ENCODE measurements around the gene THADA.

The THADA gene

DNA sequence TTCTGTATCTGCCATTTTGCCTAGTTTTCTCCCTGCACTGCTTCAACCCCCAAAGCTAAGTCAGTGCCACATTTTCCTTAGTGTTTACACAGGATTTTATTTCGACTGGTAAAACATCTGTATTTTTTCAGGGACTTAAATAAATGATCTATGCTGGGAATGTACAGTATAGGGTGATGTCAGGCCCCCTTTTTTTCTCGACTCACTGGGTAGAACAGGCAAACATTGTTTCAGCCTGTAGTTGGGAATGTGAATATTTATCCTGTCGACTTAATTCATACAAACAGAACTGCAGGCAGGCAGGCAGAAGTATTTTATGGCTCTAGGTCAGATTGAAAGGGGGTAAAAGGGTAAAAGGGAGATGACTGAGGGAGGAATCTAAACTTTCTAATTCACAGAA, 245.9 kb downstream of the THADA start:
- no peak for DNase-seq (ENCODE audit: low spot score)

DNA sequence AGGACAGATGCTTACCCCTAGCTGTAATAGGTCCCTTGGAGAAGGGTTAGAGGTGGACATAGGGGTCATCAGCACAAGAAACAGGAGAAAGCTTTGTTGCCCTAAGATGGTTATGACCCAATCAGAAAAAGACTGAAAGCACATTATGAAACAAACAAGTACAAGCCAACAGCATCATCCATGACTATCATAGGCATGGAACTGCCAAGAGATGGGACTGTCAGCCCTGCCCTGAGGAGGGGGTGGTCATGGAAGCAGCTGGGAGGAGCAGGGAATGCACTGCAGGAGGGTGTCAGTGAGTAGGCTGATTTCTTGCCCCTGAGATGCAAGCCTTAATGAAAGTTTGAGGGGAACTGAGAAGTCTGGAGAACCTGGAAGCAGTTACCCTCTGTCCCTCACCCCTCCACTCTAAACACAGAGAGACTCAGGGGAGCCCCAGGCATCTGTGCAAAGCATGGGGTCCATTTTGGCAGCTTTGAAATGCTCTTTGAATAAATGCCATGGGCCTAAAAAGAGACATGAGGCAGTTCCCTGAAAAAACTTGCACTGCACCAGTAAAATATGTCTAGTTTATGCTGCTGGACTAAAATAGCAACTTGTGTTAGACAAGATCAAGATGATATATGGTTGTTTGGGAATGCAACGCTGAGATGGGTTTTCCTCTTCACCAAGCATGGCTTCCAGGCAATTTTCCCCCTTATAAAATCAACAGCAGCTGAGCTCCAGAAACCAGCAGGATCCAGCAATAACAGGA, 246.8 kb downstream of the THADA start:
- no peak for DNase-seq (ENCODE audit: low spot score)

DNA sequence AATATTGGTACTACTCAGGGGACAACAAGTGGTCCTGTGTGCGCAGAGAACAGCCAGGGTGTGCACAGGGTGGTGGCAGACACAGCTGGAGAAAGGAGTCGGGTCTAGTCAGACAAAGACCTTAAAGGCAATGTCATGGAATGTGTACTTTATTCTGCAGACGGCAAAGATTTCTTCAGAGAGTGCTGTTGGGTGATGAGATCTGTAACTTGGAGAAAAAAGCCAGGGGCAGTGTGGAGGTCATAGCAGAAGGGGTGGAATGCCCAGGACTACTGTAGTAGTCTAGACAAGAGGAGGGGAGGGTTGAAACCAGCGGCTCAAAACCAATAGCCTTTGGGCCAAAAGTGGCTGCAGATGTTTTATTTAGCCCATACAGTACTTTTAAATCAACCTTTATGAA, 248.1 kb downstream of the THADA start:
- no peak for DNase-seq (ENCODE audit: low spot score)

DNA sequence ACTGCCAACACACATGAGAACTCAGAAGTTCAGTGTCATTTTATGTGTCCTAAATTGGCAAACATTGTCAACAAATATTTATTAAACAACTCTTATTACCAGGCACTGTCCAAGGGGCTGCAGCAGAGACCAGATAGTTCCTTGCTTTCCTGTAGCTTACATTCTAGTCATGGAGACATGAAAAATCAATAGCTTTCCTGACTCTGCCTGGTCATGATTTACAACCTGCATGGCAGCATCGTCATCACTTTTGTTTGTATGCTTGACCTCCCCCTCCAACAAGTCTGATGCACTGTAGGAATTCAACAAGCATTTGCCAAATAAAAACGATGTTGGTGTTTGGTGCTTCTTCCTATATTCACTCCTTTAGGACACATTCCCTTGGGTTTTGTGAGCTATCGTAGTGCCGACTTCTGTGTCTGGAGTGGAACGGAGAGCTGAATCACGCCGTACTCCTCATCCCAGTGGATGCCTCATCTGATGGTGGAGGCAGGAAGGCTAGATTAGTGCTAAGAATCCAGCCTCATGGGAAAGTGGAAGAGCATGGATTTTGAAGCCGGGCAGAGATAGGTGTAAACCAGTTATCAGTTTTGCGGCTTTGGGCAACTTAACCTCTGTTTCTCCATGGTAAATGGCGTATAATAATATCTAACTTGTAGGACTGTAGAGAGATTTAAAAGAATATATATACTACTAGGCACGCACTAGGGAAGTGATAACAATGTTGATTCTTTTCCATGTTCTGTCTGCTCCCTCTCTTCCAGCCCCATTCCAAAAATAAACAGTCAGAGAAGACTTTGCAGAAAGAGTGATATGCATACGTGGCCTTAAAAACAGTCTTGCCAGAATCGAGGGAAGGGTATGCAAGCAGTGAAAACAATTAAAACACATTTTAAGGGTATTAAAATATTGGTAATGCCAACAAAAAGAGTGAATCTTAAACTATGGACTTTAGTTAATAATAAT, 249.0 kb downstream of the THADA start:
- DNase-seq (ENCODE audit: low spot score): no peak

DNA sequence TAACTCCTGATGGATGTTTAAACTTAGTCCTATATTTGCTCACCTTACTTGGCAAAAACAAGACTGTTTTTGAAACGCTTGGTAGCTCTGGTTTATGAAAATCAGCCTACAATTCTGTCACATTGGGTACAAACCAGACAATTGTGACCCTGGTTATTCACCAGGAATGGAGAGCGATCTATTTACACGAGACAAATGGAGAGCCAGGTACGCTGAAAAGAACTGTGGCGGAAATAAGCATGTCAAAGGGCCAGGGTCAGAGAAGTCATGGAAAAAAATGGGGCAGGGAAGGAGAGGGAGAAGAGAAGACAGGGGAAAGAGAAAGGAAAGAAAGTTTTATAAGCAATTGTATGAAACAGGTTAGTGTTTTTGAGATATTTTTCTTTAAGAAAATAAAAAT, 250.0 kb downstream of the THADA start:
- no peak for DNase-seq (ENCODE audit: low spot score)

DNA sequence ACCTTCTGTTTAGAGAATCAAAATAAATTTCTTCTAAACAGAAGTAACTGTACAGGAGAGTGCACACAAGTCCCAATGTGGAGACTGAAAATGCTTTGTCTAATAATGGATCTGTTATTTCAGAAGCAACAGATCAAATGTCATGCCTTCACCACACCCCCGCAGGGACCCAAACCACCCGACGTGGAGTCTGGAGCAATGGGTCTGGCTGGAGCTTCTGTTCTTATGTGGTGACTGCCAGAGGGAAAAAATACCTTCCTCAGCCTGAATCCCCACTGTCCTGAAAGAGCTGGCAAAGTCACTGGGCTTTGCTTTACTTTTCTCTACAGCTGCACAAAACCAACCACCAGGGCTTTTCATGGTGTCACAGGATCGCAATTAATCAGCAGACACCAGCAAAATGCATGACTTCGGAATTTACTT, 250.4 kb downstream of the THADA start:
- no peak for DNase-seq (ENCODE audit: low spot score)

DNA sequence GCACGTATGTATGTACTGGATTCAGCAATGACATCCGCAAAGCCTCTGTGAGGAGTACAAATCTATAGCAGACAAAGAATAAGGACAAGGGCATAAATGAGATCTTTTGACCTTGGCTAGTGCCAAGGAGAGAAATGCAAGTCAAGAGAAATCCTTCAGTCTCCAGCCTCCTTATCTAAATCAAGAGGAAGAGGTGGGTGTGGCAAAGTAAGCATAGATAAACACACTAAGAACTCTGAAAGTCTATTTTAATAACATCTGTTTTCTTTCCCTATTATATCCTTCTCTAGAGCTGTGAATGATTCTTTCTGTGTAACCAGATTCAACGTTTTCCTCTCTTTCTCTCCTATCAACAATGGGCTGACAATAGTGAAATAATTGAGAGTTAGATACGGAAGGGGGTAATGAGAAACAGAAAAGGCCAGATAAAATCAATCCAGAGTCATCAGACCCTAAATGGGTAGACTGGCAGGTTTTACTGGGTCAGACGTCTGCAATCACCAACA, 250.9 kb downstream of the THADA start:
- DNase-seq (ENCODE audit: low spot score): no peak

DNA sequence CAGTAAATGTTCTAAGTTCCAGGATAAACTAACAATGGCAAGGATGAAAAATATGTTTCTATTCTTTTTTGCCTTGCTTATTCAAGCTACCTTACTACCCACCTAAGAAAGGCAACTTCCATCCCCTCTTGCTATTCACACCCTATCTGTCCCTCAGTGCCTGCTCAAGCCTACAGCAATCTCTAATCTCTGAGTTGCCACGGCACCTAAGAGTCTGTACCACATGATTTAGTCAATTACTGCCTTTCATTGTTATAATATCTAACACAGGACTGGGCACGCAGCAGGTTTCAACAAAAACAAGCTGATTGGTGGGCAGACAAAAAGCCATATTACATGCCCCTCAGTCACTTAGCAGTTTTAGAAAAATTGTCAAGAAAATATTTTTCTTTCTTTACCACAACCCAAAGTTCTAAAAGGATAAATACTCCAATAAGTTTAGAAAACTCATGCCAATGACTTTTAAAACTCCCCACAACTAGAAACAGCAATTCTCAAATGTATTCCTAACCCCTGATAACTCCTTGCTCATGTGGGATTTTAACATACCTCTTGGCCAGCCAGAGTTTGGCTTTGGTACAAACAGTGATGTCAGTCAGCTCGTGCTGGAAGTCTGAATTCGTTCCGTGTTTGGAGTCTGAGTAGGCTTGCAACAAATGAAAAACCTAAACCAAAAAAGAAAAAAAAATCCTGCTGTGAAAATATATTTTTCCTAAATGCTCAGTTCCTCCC, 252.1 kb downstream of the THADA start:
- DNase-seq (ENCODE audit: low spot score): peak; percentile 58

DNA sequence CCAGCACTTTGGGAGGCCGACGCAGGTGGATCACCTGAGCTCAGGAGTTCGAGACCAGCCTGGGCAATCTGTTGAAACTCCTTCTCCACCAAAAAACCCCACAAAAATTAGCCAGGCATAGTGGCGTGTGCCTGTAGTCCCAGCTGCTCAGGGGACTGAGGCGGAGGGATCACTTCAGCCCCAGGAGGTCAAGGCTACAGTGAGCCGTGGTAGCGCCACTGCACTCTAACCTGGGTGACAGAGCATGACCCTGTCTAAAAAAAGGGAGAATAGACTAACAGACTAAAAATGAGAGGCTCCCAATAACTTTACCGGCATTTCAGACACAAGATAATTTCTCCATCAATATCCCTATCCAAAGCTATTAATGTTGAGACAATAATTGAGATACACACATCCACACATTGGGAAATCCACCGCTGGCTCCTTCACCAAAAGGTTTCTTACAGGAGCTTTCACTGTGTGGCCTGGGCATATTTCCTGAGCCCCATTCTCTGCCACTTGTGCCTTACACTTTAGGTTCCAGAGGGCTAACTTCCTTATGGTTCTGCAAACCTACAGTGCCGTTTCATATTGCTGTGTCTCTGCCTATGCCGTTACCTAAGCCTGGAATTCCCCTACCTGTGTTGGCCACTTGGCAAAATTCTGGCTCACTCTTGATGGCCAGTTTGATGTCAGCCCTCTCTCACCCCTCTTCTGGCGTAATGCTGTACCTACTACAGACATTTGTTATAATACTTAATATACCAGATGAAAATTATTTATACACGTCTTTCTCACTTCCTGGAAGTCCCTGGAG, 253.7 kb downstream of the THADA start:
- DNase-seq (ENCODE audit: low spot score): no peak

DNA sequence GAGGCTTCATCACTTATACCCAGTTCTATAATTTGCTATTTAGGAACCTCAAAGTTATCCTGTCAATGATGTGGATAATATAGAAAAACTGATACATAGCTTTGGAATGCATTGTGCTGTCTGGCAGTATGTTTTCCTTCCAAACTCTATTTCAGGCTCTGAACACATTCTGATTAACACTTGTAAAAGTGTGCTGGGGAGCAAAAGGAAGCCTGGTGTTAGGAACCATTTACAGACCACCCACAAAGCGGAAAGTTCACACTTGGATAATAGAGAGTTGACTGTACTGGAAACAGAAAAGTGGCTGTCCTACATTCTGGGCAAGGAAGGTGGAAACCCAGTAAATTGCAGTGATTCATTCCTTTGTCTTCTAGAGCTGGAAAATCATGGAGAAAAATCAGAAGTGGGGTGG, 254.9 kb downstream of the THADA start:
- DNase-seq (ENCODE audit: low spot score): no peak

DNA sequence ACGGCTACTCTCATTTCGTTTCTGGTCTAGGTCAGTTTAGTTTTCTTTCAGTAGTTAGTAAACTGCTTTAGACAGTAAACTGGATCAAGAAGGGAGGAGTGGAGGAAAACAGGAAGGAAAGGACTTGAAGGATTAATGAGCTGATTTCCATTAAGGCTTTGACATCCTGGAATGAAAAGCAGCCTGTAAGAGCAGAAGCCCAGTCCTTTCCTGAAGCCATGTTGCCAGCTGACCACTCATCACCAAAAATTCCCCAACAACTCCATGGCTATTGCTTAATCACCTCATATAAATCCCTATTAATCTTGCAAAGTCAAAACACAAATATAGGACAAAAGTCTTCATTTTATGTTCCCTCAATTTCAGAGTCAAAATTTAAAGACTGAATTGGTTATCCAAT, 255.8 kb downstream of the THADA start:
- DNase-seq (ENCODE audit: low spot score): no peak

DNA sequence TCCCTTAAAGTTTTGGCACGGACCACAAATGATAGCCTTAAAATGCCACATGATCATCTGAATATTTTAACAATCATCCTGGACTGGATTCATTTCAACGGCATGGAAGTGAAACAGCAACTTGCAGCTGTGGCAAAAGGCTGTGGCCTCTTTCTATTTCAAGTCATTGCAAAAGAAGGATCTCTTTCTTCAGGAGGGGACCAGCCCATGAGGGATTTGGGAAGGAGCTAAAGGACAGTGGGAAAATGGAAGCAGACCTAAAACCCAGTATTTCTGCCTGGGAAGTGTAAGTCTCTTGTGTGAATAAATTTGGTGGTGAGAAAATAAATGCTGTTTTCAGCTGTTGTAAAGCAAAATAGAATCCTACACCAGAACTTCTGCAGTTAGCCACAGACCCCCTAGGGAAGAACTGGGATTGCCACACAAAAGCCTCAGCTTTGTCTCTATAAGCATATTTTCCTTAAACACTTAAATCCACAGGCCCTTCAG, 262.1 kb downstream of the THADA start:
- DNase-seq (ENCODE audit: low spot score): peak; percentile 66

DNA sequence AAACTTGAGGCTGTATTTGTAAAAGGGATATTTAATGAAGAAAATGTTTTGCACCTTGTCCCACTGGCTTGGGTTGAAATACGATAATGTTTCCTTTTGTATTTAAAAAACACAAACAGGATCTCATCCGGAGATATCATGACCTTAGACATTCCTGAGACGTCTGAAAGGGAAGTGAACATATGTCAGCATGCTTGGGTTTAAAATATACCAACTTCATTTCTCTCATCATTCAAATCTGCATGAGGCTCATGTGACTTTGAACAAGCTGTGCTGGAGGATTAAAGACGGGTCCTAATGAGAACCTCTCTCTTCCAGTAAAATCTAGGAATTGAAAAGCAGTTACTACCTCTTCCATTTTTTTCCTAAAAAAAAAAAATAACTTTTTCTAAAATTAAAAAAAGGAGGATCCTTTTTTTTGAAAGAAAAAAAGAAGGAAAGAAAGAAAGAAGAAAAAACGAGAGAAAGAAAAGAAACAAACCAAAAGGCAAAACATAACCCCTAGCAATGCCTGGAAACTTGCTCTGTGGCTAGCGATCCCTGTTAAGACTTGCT, 262.7 kb downstream of the THADA start:
- no peak for DNase-seq (ENCODE audit: low spot score)

DNA sequence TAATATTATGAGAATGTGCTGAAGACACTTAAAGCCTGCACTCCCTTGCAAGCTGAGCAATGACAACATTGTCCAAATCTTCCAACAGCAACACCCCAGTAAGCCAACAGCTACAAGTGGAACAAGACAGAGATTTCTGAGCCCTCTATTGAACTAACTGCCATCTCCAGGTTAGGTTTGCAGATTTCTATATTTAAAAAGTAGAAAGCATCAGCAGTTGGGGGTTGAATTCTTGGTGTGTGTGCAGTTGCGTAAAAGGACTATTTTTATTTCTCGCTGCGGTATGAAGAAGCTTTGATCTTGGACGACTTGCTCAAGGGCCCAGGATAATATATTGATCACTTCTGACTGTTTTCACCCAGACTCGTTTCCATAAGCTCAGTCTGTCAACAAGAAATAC, 263.2 kb downstream of the THADA start:
- DNase-seq (ENCODE audit: low spot score): no peak

DNA sequence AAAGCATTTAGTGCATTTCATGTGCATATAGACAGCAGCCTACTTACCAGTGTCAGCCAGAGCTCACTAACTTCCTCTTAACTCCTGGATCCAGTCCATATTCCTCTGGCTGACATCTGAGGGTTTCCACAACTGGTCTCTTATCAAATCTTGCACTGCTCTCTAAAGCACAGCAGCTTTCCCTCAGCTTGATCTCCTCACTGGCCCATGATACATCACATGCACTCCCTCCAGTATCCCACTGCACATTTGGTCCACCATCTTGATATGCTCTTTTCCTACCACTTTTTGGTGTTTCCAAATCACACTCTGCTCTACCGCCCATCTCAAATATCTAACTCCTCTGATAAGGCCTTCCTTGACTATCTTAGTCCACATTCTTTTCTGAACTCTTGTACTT, 264.4 kb downstream of the THADA start:
- peak; percentile 83 for DNase-seq (ENCODE audit: low spot score)

DNA sequence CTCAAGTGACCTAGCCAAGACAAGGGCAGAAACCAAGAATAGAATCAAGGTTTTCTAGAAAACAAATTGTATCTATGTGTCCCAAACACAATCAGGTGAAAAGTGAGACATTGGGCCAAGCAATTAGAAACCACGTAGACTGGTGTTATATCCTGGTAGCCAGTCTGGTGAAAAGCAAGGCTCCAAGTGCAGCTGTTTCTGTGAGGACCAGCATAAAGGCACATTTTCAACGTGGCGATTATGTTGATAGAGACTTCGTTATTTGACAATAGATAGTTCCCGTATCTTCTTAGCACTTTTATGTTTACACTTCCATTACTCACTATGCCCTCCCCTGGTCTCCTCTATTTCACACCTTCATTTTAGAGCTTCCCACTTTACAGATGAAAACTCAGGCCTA, 266.2 kb downstream of the THADA start:
- DNase-seq (ENCODE audit: low spot score): no peak

DNA sequence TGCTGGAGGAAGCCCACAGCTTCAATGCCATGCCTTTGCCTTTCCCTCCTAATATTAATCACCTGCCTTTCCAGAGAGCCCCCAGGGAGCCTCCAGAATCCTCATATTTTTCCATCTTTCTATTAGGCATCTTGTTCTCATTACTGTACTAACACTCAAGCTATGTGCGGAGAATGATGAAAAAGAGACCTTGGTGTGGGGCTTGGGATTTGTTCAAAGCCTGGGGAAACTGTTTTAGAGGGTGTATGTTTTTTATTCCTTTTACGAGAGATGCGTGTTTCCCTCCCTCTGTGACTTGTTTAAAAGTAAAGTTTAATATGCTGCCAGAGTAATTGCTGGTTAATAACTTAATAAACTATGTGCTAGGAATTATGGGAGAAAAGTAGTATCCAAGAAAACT, 267.0 kb downstream of the THADA start:
- no peak for DNase-seq (ENCODE audit: low spot score)

DNA sequence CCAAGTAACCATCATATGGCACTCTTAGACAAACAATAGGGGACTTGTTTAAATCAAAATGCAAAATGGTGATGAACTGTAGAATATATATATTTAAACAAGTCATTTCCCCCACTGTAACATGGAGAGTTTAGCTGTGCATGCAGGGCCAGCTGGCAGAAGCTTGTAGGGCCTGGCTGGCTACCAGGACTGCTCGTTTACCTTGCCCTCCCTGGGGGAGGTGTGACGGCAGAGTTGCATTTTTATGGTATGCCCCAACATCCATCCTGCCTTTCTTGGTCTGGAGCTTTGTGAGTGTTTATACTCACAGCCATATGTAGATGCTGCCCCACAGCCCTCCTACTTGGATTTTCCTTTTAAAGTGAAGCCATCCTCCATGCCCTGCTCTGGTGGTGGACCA, 267.7 kb downstream of the THADA start:
- no peak for DNase-seq (ENCODE audit: low spot score)

DNA sequence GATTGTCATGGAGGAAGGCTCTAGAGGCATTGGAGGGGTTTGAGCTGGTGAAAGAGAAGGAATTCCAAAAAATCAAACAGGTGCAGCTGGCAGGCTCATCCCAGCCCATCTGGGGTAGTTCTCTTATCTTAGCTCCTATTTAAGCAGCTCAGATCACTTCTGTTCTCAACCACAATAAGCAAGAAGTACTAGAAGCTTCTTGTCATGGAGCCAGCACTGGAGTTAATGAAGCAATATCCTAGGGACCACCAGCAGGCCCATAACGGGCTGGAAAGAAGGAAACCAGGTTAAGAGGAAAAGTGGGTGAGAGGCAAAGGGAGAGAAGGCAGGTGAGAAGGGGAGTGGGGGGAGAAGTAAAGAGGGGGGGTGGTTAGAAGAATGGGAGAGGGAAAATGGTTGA, 268.7 kb downstream of the THADA start:
- DNase-seq (ENCODE audit: low spot score): no peak

DNA sequence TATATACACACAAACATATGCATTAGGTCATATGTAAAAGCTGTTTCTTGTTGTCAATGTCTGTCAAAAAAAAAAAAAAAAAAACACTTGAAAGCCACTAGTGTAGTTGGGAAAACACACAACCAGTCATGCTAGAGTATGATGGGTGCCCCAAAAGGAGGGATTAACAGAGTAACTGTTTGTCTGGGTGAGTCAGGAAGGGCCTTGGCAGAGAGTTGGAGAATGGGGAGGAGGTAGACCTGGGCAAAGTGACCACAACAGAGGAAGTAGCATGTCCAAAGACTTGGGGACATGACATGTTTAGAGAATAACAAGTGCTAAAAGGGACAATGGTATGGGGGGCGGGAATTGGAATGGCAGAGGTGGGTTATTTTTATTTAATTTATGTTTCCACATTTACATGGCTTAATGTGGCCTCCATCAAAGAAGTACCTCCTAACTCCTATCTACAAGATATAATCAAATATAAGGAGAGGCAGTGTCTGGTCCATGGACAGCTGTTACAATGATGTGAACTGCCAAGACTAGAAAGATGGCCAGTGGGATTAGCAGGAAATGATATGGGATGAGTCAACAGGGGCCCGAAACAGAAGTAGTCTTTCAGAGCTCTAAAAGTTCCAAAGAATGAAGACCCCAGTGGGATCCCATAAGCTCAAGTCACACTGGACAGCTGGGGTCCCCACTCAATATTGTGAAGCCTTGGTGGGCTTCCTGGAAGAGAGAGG, 269.6 kb downstream of the THADA start:
- DNase-seq (ENCODE audit: low spot score): no peak
